HG02943 (cell line): ENCODE data around the gene CXXC5.

Experiments
- ATAC-seq: cut with Tn5 transposase; IDR thresholded peaks from one replicate; pipeline ENCODE4 v1.9.1; 2021; ENCODE audit warnings: mild to moderate bottlenecking, low read depth, moderate library complexity; ENCODE audit not compliant: unreplicated experiment

The CXXC5 gene

DNA sequence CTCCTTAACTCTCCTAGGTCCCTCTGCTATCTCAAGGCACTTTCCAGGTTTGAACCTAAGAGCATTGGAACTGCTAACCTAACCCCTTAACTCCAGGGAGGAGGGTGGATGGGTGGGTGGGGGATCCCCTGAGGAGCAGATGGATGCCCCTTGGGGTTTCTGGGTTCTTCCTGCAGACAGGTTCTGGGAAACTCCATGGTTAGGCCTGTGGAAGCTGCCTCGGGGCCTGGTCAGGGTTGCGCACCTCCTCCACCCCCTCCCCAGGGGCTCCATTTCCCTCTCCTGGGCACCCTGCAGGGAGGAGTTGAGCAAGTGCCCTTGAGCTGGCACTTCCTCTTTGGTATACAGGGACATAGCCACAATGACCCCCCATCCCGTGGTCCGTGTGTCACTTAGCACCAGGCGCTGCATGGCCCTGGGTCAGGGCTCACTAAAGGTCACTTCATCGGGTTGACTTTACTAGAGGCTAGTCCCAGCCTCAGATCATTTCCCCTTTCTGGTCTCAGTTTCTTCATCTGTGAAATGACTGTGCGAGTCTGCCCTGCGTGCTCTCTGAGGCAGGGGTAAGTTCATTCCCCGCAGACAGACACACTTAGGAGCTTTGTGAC, 16.0 kb downstream of the CXXC5 start:
- ATAC-seq = no peak

DNA sequence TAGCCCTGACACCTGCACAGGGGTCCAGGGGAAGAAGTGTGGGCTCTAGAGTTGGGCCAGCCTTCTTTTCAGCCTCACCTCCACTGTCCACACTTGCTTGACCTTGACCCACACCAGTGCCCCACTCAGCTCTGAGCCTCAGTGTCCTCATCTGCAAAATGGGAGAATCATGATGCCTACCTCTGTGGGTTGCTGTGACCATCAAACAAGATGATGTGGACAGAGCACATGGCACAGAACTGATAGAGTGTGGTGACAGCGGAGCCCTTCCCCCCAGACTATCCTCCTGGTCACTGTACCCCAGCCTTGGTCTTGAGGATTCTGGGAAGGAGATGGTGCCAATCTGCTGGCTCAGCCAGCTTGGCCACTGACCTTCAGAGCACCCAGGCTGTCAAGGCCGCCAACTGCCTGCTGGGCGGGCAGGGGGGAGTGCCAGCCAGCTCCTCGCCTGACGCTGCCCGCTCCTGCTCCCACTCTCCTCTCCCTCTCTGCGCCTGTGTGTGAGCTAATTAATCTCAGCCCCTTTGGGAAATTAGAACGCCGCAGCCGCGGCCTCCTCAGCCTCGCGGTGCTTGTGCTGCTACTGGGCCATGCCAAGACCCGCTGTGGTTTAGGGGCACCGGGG, 16.7 kb downstream of the CXXC5 start:
- ATAC-seq = no peak

DNA sequence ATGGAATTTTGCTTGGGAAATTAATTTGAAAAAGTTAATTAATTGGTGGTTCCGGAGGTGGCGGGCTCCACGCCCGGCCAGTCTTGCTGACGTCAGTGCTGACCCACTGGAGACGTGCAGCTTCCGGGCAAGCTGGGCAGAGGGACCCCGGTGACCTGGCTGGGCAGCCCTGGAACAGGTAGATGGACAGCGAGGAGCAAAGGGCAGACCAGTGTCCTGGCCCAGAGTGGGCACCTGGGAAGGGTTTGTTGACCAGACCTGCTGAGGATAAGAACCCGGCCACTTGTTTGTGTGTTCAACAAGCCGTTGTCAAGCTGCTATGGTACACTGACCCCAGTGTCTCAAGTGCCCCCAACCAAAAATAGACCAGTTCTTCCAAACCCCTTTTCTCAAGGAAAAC, 17.5 kb downstream of the CXXC5 start:
- no peak for ATAC-seq

DNA sequence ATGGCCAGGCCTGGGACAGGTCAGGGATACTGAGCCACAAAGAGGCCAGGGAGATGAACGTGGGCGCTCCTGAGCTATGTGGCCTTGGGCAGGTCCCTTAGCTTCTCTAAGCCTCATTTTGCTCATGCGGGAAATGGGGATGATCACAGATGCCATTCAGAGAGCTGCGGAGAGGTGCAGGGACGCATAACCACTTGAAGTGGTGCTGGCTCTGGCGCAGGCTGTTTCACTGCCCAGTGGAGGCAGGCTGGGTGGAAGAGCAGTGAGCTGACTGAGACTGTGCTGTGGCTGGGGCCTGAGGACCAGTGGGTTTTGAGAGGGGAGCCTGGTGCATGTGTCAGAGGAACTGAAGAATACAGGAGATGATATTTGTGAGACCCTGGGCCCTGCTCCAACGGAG, 18.4 kb downstream of the CXXC5 start:
- ATAC-seq = no peak

DNA sequence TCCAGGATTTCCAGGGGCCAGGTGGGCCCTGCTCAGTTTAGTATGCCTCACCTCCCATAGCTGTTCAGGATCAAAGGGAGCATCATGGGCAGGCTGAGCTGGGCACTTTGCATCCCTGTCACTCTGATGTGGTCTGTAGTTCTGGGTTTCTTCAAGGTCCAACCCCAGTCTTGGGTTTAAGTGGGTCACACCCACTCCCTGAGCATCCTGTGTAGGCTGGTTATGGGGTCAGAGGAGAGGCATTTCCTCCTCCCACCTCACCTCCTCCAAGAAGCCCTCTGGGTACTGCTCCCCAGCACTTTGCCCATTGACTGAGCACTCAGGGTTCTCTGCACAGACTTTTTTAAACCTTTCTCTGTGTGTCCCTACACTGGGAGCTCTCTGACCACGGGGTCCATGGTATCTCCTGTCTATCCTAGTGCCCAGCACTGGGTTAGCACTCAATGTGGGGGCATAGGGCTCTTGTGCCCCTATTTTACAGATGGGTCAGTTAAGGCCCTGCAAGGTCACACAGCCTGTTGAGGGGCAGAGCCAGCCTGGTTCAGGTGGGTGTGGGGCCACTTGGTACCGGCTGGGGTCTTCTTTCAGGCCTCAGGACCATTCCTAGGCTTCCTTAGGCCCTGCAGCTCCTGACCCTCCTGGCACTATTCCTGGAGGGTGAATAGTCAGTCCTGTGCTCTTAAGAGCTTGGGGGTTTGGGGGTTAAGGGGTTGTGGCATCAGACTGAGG, 19.0 kb downstream of the CXXC5 start:
- ATAC-seq = no peak

DNA sequence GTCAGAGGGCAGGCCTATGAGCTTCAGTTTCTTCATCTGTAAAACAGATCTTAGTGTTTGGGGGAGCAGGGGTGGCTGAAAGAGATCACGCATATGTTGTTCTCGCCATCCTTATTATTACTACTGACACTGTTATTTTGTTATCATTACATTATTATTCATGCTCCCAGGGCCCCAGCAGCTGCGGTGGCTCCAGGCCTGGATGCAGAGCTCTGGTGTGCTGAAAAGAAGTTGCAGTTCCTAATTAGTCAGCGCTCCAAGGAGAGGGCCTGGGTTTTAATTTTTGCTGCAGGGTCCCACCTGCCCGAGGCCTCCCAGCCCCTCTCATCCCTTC, 19.5 kb downstream of the CXXC5 start:
- ATAC-seq = no peak

DNA sequence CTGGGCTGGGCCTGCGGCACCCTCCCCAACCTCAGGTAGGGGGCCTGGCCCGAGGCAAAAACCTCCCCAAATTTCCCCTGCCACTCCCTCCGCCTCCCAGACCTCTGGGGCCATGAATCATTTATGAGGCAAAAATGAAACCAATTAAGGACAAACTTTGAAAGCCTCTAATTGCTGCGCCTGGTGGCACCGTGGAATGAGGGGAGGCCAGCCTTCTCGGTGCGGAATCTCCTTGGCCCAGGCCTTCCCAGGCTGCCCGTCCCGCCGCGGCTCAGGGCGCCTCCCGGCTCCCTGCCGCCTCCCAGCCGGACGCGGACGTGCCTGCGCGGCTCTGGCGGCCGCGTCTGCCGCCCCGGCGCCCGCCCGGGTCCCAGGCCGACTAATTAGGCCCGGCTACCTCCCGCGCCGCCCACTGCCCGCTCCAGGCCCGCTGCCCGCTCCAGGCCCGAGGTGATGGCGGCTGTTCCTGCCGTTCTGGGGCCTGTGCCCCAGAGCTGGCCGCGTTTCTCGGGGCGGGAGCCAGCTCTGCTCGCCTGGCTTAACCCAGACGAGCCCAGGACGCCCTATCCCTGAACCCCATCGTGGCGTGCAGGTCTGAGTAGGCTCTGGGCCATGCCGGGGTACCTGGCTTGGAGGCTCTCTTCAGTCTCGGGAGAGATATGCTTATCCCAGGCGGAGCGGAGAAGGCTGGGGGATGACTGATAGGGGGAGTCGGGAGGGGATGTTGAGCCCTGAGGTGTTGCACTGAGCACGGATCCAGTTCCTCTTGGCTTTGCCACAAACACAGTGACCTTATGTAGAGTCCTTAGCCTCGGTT, 20.1 kb downstream of the CXXC5 start:
- ATAC-seq = no peak

DNA sequence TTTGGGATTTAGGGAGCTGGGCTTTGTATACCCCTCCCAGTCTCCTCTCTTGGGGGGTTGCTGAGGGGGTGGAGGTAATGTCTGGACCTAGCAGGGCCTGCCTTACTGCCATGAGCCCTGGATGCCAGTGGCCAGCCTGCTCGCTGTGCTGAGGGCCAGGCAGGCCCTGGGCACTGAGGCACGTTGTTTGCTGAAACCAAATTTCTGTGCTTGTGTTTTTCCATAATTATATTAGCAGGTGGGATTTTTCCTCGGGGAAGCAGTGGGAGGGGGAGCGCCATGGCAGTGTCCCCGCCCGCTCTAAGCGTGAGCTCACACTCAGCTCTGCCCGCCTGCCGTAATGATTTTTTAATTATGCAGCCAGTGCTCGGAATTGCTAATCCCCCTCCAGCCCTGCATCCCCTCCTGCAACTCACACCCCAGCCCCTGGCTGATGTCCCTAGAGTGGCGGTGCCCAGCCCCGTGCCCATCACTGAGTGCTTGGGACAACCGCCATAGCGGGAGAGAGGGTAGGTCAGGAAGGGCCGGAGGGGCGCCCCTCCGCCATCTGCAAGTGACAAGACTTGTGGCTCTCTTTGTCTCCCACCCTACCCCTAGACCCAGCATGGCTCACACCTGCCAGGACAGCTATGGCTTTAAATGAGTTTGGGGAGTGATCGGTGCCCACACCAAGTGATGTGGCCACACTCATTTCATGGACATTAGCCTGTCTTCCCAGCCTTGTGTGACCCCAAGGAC, 20.9 kb downstream of the CXXC5 start:
- no peak for ATAC-seq

DNA sequence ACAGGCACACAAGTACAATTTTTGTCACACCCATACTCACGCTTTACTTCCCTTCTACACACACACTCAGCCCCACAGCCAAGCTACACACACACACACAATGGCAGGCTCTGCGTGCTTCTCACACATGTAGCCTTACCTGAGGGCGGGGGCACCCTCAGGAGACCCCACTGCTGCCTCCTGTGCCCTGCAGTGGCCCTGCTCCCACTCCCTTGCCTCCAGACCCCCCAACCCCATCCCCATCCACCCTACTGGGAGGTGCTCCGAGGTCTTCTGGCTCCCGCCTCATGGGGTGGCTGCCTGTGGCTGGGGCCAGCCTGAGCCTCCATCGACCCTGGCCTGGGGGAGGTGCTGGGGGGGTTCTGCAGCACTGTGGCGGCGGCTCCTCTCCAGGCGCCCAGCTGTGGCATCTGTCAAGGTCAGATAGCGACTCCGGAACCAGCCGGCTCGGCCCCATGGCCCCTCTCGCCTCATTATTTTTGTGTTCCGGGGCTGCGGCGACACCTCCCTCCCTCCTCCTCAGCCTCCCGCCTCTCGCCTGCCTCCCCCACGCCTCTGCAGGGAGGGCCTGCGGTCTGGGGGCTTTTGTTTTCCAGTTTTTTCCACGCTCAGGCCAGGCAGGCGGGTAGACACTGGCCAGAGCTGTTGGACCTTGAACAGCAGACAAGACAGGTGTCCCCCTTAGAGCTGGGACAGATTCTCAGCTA, 21.7 kb downstream of the CXXC5 start:
- ATAC-seq = peak; percentile 31

DNA sequence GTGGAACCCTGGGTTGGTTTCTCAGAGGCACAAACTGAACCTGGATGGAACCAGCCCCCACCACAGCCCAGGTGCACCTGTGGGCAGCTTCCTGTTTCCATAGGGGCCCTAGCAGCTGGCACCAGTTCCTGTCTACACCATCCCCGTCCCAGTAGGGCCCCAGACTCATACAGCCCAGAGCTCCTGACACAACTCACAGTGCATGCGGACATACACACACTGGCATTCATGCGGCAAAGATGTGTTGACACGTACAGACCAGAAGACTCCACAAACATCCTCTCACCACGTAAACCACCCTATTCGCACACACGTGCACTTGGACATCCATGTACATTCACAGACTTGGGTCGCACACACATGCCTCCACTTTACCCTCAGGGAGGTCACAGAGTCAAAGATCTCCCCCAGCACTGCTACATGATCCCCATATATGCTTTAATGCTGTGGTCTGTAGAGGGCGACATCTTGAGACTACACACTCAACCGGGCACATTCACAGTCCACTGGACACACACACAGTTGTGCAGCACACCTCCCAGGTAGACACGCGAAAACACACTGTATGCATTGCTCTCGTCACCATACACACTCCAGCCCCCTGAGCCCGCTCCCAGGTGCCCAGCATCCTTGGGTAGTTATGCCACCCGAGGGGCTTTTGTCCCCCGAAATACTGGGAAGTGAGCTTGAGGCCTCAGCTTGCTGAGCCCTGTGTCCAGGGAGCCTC, 22.4 kb downstream of the CXXC5 start:
- ATAC-seq = peak; percentile 51

DNA sequence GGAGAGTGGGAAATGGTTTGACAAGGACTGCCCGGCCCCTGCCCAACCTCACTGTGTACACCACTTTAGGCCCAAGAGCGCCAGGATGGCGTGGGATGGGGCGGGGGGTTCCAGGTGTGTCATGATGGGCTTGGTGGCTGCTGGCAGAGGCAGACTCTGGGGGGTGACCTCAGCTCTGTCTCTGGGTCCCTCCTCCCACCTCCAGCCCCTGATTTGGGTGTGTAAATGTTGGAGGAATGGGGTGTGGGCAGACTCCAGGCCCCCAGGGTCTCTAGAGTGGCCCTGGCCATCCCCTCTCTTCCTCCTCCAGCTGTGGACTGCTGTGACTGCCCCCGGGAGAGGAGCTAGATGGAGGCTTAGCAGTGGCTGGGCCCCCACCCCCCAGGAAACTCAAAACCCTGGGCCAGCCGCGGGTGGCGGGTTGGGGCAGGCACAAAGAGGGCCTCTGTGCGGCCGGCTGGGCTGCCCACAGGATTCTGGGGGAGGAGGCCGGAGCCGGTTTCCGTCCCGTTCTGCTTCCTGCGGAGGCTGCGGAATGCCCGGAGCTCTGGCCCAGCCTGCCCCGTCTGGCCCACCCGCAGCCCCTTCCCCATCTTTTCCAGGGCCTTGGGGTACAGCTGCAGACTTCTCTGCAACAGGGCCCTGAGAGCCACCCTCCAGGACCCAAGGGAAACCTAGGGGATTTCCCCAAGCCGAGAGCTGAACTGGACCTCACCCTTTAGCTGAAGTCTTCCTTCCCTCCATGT, 23.1 kb downstream of the CXXC5 start:
- no peak for ATAC-seq

DNA sequence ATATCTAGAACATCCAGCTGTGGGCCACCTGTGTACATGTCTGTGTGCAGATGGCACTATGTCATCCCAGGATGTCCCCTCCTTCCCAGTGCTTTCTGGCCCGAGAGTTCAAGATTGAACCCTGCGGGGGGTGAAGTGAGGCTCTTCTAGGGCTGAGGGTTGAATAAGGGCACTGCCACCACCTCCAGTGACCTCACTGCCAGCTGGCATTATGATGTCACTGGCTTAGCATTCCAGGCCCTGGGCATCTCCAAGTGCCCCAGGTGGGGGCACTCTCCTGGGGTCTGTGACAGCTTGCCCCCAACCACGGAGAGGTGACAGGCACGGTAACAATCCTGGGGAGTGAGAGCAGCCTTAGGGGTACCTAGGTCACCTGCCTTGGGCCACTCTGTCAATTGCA, 27.1 kb downstream of the CXXC5 start:
- ATAC-seq = no peak

DNA sequence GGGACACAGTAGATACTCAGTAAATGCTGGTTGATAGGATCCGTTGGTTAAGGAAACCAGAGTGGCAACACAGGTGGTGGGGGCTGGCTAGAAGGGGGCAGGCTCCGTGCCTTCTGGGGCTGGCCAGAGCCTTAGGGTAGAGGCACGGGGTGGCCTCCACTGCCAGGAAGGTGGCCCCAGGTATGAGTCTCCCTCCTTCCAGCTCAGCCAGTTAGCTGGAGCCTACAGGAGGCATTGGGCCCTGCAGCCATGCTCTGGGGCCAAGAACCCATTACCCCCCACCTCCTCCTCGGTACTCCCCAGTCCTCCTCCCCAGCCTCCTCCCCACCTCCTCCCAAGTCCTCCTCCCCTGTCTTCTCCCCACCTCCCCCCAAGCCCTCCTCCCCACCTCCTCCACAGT, 27.7 kb downstream of the CXXC5 start:
- no peak for ATAC-seq

DNA sequence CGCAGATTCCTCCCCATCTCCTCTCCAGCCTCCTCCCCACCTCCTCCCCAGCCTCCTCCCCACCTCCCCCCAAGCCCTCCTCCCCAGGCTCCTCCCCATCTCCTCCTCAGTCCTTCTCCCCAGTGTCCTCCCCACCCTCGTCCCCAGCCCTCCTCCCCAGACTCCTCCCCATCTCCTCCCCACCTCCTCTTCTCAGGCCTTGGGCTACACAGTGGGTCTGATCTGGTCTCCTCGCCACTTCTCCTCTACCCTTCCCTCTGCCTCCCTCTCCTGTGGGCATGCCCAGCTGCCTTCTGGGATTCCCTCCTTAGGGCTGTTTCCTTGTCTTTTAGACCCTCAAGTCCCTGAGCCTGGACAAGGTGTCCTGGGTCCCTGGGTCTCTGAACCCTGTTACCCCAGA, 28.3 kb downstream of the CXXC5 start:
- ATAC-seq = no peak

DNA sequence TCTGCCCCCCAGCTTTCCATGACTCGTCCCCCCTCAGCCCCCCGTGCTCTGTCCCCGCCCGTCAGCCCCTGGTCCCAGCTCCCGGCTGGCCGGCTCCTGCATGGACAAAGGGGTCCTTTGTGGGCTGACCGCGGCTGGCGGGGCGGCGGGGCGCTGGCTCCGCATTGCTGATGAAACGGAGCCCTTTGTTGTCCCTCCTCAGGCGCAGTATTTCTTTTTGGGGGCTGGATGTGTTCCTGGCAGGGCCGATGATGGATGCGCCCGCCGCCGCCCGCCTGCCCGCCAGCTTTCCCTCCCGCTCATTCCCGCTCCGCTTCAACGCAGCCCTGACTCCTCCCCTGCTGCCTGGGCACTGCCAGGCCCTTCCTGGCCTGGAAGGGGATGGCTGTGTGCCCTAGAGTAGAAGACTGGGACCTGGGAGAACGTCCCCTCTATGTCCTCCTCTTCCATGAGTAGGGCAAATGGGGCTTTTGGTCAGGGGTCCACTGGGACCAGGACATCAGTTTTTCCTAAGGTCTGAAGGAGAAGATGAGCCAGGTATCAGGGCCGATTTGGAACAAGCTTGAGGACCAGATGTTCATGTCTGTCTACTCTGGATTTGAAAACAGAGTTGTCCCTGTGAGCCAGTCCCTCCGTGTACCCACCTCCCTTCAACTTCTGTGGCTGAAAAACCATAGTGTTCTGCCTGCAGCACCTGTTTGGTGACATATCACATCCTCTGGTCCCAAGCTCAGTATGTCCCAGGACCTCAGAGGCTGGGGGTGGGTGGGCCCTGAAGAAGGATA, 29.0 kb downstream of the CXXC5 start:
- no peak for ATAC-seq

DNA sequence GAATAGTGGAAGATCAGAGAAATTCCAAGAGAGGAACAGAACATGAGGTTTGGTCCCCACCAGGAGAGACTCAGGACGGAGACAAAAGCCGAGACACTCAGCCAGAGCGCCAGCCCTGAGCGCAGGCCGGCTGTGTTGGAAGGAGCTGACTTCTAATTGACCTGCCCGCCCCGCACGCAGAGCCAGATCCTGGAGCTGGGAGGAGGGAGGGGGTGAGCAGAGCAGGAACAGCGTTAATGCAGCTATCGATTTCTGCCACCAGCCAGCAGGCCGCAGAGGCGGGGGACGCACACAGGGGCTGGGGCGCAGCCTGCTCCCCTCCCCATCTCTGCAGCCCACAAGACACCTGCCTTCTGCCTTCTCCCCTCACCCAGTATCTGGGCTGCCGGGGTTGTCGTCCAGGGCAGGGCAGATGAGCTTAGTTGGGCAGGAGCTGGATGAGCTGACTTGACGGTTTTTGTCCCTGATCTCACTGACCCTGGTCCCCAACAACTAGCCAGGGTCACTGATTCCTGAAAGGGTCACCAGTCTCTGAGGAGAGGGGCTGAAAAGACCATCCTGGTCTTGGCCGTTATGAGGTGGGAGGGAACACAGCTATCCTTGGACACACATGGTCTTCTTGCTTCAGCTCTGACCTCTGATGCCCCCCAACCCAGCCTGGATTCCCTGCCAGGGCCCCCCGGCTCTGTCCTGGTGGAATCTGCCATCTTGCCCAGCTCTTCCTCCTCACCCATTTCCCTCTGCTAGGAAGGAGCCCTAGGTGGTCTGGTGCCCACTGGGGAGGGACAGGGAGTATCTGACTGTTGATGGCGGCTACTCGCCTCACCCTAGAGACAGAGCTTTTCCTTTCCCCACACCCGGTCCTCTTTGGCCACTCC, 29.8 kb downstream of the CXXC5 start:
- no peak for ATAC-seq
